Thymus (tissue), 14 donors: ENCODE data around the gene GRIA2. TPM values are rescaled to one million over a fixed set of nuclear protein-coding genes. Genes with fewer than 3 reads are reported as not detected.
"Not testable (repeated sequence)": the region's sequence is repeated elsewhere in the genome, so short reads cannot be mapped to it uniquely, and the experiment has no call there.

Experiments
- DNase-seq, 9 donors: peaks; one replicate each; pipeline ENCODE4 v3.0.0-alpha.2; 2013; ENCODE audit warnings: low spot score in 9 of 9, low read depth in 6 of 9, missing footprints in 1 of 9
- H3K27ac ChIP-seq, 2 donors: one replicate each; pipeline ENCODE4 v1.5.1; 2013; ENCODE audit warnings: control low read depth in 1 of 2, low read depth in 1 of 2, low read length in 1 of 2, mild to moderate bottlenecking in 1 of 2, moderate library complexity in 1 of 2
- H3K27me3 ChIP-seq, 2 donors: one replicate each; pipeline ENCODE4 v1.5.1; 2013; ENCODE audit warnings: low read length in 1 of 2; ENCODE audit not compliant: control insufficient read depth in 2 of 2, insufficient read depth in 1 of 2
- H3K36me3 ChIP-seq, 2 donors: one replicate each; pipeline ENCODE4 v1.5.1; 2013; ENCODE audit warnings: low read length in 1 of 2, mild to moderate bottlenecking in 1 of 2, moderate library complexity in 1 of 2; ENCODE audit not compliant: control insufficient read depth in 2 of 2, insufficient read depth in 2 of 2
- H3K4me1 ChIP-seq, 2 donors: one replicate each; pipeline ENCODE4 v1.5.1; 2013; ENCODE audit warnings: low read length in 2 of 2; ENCODE audit not compliant: control insufficient read depth in 2 of 2, insufficient read depth in 2 of 2
- H3K4me3 ChIP-seq, 2 donors: one replicate each; pipeline ENCODE4 v1.5.1; 2013; ENCODE audit warnings: low read length in 2 of 2, control low read depth in 1 of 2, mild to moderate bottlenecking in 1 of 2
- H3K9me3 ChIP-seq, 2 donors: one replicate each; pipeline ENCODE4 v1.5.1; 2013; ENCODE audit warnings: low read length in 1 of 2, mild to moderate bottlenecking in 1 of 2; ENCODE audit not compliant: control insufficient read depth in 2 of 2, insufficient read depth in 1 of 2
- WGBS: extraction: QIAGEN DNeasy Blood & Tissue Kit; methylation state at CpG from one replicate; pipeline ENCODE4 v1.1.7; 2013; 5-methylcytosine and 5-hydroxymethylcytosine counted together
- long read RNA-seq, 10 donors: transcript quantifications; one replicate each; lab custom pipeline, GENCODE V29; 2026
- polyA plus RNA-seq: library from polyadenylated mRNA; stranded (reverse); fragments of 200-250 nt; gene quantifications from one replicate; pipeline ENCODE4 v1.2.3, GENCODE V29; 2013
- total RNA-seq: library from RNA; stranded (reverse); fragments of 120-200 nt; gene quantifications from one replicate; pipeline ENCODE4 v1.2.4, GENCODE V29; 2013
- donor health status: healthy.

GRIA2 gene
- total RNA-seq (0.38 TPM), polyA plus RNA-seq (0.25 TPM)
- long read RNA-seq, donor 1: 0 reads
- long read RNA-seq, donor 2: 0 reads
- long read RNA-seq, donor 3, full-length matches to known transcripts: 1 of 1 reads
- long read RNA-seq, donor 3, partial matches to known transcripts: 0 of 1 reads
- long read RNA-seq, donor 3, other reads (novel, unspliced or antisense): 0 of 1 reads
- long read RNA-seq, donor 4: 0 reads
- long read RNA-seq, donor 5: 0 reads
- long read RNA-seq, donor 6: 0 reads
- long read RNA-seq, donor 7: 0 reads
- long read RNA-seq, donor 8: 0 reads
- long read RNA-seq, donor 9: 0 reads
- long read RNA-seq, donor 10: 0 reads

DNA sequence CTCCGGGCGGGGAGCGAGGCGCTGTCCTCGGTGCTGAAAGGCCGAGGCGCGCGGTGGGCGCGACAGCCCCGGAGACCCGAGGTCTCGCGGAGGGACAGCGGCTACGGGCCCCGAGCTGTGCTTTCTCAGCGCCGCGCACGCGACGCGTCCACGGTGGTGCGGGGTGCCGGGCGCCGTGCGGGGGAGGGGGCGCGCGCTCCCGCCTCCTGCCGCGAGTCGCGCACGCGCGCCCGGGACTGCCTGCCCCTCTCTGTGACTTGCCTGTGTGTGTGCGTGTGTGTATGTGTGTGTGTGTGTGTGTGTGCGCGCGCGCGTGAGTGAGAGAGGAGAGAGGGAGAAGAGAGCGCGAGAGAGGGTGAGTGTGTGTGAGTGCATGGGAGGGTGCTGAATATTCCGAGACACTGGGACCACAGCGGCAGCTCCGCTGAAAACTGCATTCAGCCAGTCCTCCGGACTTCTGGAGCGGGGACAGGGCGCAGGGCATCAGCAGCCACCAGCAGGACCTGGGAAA, at the start of gene GRIA2:
Gene GRIA2 (plus strand): TSS at position 358 of the 511 bp plus-strand sequence. CDS start 315 bp downstream, outside the sequence.
- Histone ChIP-seq H3K27me3 (peaks cover 13 to 48% of the 10 kb centered on the region in 2 donors), H3K36me3 (no peaks in the 10 kb centered on the region), H3K9me3 (peaks cover 2 to 3% of the 10 kb centered on the region in 2 donors), H3K4me1 (peaks cover 0 to 3% of the 10 kb centered on the region in 2 donors), H3K4me3 (no peak within 1 kb of the TSS), H3K27ac (no peak within 1 kb of the TSS)
- 5% methylated on average over 57 of the region's 57 CpGs for WGBS
- peak in 8 of 9 donors; percentile 36 to 81 (median 46) for DNase-seq

DNA sequence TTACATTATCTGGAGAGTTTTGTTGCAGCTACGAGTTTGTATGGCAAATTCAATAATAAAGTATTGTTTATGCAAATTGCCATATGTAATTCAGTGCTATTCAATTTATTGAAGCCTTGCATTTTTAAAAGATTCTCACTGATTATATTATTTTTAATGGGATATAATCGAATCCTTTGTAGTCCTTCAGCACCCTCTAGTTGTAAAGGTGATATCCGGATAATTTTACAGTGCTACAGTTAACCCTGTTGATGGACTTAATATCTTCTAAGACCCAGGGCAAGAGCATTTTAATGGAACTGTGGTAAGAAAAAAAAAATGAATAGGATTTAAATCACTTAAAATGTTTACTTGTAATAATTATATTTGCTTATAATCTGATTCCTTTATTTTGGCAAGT, 48.5 kb upstream of the GRIA2 start:
- Histone ChIP-seq H3K36me3 (no peaks in the 10 kb centered on the region), H3K4me3 (no peak overlapping the region), H3K27me3 (no peaks in the 10 kb centered on the region), H3K27ac (no peak overlapping the region), H3K4me1 (no peaks in the 10 kb centered on the region), H3K9me3 (no peaks in the 10 kb centered on the region)
- DNase-seq: no peak
- WGBS: 84% methylated on average over 3 of the region's 3 CpGs

DNA sequence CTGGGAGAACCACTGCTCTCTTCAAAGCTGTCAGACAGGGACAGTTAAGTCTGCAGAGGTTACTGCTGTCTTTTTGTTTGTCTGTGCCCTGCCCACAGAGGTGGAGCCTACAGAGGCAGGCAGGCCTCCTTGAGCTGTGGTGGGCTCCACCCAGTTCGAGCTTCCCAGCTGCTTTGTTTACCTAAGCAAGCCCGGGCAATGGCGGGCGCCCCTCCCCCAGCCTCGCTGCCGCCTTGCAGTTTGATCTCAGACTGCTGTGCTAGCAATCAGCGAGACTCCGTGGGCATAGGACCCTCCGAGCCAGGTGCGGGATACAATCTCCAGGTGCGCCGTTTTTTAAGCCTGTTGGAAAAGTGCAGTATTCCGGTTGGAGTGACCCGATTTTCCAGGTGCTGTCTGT, 40.3 kb upstream of the GRIA2 start:
- DNase-seq, H3K27me3 ChIP-seq, H3K27ac ChIP-seq, H3K4me3 ChIP-seq, H3K36me3 ChIP-seq, H3K9me3 ChIP-seq, H3K4me1 ChIP-seq: not testable (repeated sequence)
- 90% methylated on average over 14 of the region's 14 CpGs for WGBS

DNA sequence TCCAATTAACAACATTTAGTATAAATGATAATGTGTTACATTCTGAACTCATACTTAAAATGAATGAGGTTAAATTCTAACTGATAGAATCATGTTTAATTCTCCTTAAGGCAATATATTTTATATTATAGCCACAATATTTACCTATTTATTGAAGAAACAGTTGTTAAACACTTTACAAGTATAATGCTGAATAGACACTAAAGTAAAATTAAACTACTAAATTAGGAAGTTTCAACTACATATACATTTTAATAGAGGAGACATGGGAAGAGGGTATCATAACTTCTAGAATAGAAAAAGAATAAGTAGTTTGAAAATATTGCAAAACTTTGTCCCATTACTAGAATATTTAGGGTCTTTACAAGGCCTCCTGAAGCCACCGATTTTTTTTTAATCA, 36.2 kb upstream of the GRIA2 start:
- H3K27me3 ChIP-seq: no peaks in the 10 kb centered on the region
- DNase-seq: no peak
- 97% methylated on average over 1 of the region's 1 CpG for WGBS
- no peaks in the 10 kb centered on the region for H3K9me3 ChIP-seq
- no peaks in the 10 kb centered on the region for H3K4me1 ChIP-seq
- H3K4me3 ChIP-seq: no peak overlapping the region
- no peaks in the 10 kb centered on the region for H3K36me3 ChIP-seq
- H3K27ac ChIP-seq: no peak overlapping the region

DNA sequence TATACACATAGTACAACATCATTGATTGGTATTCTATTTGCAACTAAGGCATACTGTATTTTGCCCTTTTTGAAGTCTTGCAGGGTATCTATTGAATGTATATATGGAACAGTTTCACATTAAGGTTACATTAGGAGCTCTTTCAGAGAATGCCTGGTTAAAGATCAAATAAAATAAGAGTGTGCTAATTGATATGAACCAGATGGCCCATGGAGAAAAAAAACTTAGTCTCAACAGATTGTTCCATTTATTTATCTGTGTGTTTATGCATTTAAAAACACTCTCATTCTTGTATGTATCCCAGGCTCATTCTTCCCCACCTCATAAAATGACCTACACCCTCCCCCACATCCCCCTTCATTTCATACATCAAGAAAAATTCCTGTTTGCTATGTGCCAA, 35.2 kb upstream of the GRIA2 start:
- no peaks in the 10 kb centered on the region for H3K27me3 ChIP-seq
- H3K4me1 ChIP-seq: no peaks in the 10 kb centered on the region
- no peak overlapping the region for H3K27ac ChIP-seq
- H3K9me3 ChIP-seq: no peaks in the 10 kb centered on the region
- no peak overlapping the region for H3K4me3 ChIP-seq
- H3K36me3 ChIP-seq: no peaks in the 10 kb centered on the region
- no peak for DNase-seq

DNA sequence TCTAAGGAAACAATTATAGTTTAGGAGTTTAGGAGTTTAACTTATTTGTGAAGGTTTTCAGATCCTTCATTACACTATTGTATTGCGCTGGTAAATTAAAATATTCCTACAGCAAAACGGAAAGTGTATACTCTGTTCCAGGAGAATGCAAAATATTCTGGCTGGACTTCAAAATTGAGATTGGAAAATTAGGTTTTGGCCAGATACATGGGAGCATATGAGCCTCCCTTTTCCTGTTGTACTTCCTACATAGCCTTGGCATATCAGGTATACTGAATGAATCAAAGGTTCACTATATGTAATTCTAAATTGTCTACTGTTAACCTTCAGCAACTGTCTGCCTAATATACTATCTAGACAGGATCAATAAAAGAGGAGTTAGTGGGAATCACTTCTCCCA, 25.2 kb upstream of the GRIA2 start:
- Histone ChIP-seq H3K4me1 (no peaks in the 10 kb centered on the region), H3K9me3 (no peaks in the 10 kb centered on the region), H3K27me3 (no peaks in the 10 kb centered on the region), H3K4me3 (no peak overlapping the region), H3K27ac (no peak overlapping the region), H3K36me3 (no peaks in the 10 kb centered on the region)
- 95% methylated on average over 2 of the region's 2 CpGs for WGBS
- DNase-seq: no peak

DNA sequence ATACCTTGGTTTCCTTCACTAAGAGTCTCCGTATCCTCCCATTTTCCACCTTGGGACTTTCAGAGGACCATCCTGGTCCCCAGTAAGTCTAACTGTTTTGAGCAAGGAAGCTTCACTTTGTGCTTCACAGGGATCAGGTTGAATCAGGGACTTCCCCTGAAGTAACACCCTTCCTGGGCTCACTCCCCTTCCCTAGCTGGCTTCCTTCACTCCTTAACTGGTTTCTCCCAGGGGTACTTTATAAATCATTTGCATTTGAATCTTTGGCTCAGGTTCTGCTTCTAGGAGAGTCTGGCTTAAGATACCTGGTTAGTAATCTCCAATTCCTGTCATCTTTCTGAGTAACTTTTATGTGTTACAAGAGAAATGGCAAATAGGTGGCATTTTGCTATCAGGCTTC, 24.5 kb upstream of the GRIA2 start:
- H3K27ac ChIP-seq: no peak overlapping the region
- no peaks in the 10 kb centered on the region for H3K27me3 ChIP-seq
- no peak overlapping the region for H3K4me3 ChIP-seq
- DNase-seq: no peak
- H3K4me1 ChIP-seq: no peaks in the 10 kb centered on the region
- H3K9me3 ChIP-seq: no peaks in the 10 kb centered on the region
- WGBS: 98% methylated on average over 1 of the region's 1 CpG
- no peaks in the 10 kb centered on the region for H3K36me3 ChIP-seq

DNA sequence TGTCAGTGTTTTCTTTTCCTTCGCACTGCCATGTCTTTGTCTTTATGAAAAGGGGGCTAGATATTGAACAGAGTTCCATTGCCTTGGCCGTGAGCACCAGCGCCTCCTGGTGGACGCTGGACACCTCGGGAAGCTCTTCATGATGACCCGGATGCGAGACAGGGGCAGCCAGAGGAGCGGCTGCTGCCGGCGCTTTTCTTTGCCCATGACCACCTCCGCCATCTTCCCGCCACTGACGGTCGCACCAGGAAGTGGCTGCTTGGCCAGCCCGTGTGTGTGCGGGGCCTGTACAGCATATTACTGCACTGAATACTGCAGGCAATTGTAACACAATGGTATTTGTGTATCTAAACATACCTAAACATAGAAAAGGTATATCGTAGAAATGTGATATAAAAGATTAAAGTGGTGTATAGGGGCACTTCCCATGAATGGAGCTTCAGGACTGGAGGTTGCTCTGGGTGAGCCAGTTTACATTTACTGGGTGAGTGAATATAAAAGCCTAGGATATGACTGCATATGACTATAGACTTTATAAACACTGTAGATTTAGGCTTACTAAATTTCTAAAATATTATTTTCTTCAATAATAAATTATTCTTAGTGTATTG, 15.8 kb upstream of the GRIA2 start:
- WGBS: 77% methylated on average over 17 of the region's 17 CpGs
- no peaks in the 10 kb centered on the region for H3K36me3 ChIP-seq
- no peak overlapping the region for H3K27ac ChIP-seq
- no peaks in the 10 kb centered on the region for H3K9me3 ChIP-seq
- DNase-seq: peak in 4 of 9 donors; percentile 3 to 48 (median 22)
- H3K4me3 ChIP-seq: no peak overlapping the region
- H3K27me3 ChIP-seq: no peaks in the 10 kb centered on the region
- no peaks in the 10 kb centered on the region for H3K4me1 ChIP-seq

DNA sequence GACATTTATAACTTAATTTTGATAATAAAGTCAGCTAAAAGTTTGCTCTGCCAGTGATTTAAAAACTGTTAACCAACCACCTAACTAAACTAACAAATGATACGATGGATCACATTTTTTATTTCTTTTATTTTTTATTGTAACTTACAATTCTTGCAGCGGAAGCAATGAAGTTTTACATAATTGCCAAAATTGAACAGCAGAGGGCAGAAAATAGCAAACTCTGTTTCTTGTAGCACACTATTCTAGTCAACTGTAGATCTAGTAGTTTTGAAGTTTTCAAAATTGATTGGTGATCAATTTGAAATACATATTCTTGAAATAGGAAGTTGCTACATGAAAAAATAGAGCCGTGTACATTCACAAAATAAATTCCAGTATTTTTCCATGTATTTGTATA, 2.8 kb upstream of the GRIA2 start:
- DNase-seq: no peak
- Histone ChIP-seq H3K9me3 (peaks cover 2 to 3% of the 10 kb centered on the region in 2 donors), H3K4me3 (no peak overlapping the region), H3K36me3 (no peaks in the 10 kb centered on the region), H3K27ac (no peak overlapping the region), H3K27me3 (peaks cover 13 to 38% of the 10 kb centered on the region in 2 donors), H3K4me1 (peaks cover 0 to 3% of the 10 kb centered on the region in 2 donors)
- WGBS: 41% methylated on average over 3 of the region's 3 CpGs
